GM10248 (cell line): ENCODE data around the gene GLMN.

Experiments used
- CTCF ChIA-PET: fragments of 300-600 bp; sonication (Branson Sonifier 250); formaldehyde crosslinking; extraction: SDS; loops from one replicate; lab custom pipeline; 2021; ENCODE audit warnings: antibody characterized with exemption; lab: Yijun Ruan, JAX
- POLR2A ChIA-PET: fragments of 350-650 bp; sonication (Branson Sonifier 250); formaldehyde crosslinking; extraction: SDS; loops from one replicate; lab custom pipeline; 2020; ENCODE audit warnings: antibody characterized with exemption; lab: Yijun Ruan, JAX
- DNase-seq: peaks from one replicate; pipeline ENCODE4 v3.0.0; 2012; ENCODE audit errors: extremely low spot score
- CTCF ChIP-seq: IDR thresholded peaks from 2 replicates; pipeline ENCODE4 v1.5.1; 2012; ENCODE audit warnings: mild to moderate bottlenecking, low read depth; ENCODE audit errors: extremely low read depth, missing control alignments, control extremely low read depth

GLMN gene

GRCh38 chr1:92329347-92330129 lies 30.8 kb upstream of the GLMN start:
- no peak for TF ChIP-seq CTCF
- ChIA-PET POLR2A (no interaction called here), CTCF (interaction anchor here (1.2 to 1.3 kb wide), 2 partner anchors 15 to 22 kb away, joined by 3 to 4 read pairs; no protein-coding TSS in a partner anchor)
- no peak for DNase-seq

- ChIA-PET CTCF (interaction anchor here (1.1 kb wide), 3 partner anchors 9 to 15 kb away, joined by 3 to 5 read pairs (median 4); no protein-coding TSS in a partner anchor), POLR2A (no interaction called here)
- DNase-seq: no peak
- no peak for TF ChIP-seq CTCF
These were observed 29.0 kb upstream of the GLMN start for GRCh38 chr1:92327794-92328193.

DNA sequence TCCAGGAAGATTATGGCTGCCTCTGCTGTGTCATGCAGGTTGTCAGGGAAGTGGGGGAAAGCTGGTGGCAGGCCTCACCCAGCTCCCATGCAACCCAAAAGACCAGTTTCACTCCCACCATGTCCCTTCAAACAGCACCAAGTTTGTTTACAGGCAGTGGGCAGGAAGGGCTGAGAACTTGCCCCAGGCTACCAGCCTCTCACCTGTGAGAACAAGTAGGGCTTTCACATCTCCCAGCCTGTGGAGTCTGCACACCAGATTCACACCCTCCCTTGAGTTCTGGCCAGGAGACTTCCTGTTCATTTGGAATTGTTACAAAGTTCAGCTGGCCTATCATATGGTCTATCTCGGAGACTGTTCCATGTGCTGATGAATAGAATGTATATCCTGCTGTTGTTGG lies 27.9 kb upstream of the GLMN start:
- ChIA-PET CTCF (interaction anchor here (1.1 to 1.8 kb wide), 3 partner anchors 8 to 17 kb away, joined by 3 to 8 read pairs (median 6); no protein-coding TSS in a partner anchor), POLR2A (no interaction called here)
- TF ChIP-seq CTCF: no peak
- no peak for DNase-seq

- TF ChIP-seq CTCF: no peak
- no peak for DNase-seq
- ChIA-PET CTCF (interaction anchor here (1.1 kb wide), 1 partner anchor 11 kb away, joined by 3 read pairs; no protein-coding TSS in a partner anchor), POLR2A (no interaction called here)
These were observed 26.0 kb upstream of the GLMN start for GRCh38 chr1:92324784-92325183.

GRCh38 chr1:92323473-92324453 lies 25.0 kb upstream of the GLMN start:
- DNase-seq: no peak
- ChIA-PET CTCF (no interaction called here), POLR2A (no interaction called here)
- no peak for TF ChIP-seq CTCF

- ChIA-PET CTCF (interaction anchor here (1.0 to 2.5 kb wide), 3 partner anchors 8 to 11 kb away, joined by 3 to 12 read pairs (median 4); no protein-coding TSS in a partner anchor), POLR2A (no interaction called here)
- no peak for DNase-seq
- TF ChIP-seq CTCF: no peak
These were observed 19.2 kb upstream of the GLMN start for GRCh38 chr1:92317836-92318493.
